ENCODE results near the gene WNT8B. TPM values are rescaled to one million over a fixed set of nuclear protein-coding genes. Genes with fewer than 3 reads are reported as not detected.

WNT8B gene
- total and polyA plus RNA-seq, 10 of the 15 experiments (the other 5 are each of a cell fraction or from before 2014, with no cell fraction given): not detected

DNA sequence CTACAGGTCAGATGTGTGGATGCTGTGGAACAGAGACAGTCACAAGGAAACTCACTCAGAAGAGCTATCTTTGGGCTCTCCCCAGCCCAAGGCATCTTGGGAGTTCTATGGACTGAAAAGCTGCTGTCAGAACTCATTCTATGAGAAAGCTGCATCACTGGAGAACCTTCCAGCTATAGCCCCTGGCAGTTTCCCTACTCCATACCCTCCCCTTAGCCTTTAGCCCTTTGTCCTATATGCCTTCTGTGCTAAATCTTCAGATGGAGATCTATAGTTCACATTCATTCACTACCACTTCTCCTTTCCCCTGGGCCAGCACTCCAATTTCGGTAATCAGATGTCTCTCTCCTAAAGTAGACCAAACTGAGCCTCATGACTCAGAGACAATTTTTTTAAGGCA, 6.9 kb downstream of the WNT8B start:
- BruUV-seq (replicated peaks): no TSS peak
- TF ChIP-seq ZNF207 (IDR thresholded peaks at IDR 0.05; ENCODE audit: borderline replicate concordance): no peak
- no peak for TF ChIP-seq BMI1 (IDR thresholded peaks at IDR 0.05; ENCODE audit: borderline replicate concordance)
- TF ChIP-seq NFIC (IDR thresholded peaks at IDR 0.05; ENCODE audit: low read depth, low read length): no peak
- TF ChIP-seq, protein P1, sequence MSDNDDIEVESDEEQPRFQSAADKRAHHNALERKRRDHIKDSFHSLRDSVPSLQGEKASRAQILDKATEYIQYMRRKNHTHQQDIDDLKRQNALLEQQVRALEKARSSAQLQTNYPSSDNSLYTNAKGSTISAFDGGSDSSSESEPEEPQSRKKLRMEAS (IDR thresholded peaks at IDR 0.05; ENCODE audit: low read depth, low read length): no peak
- TF ChIP-seq TCF12 (IDR thresholded peaks at IDR 0.05; ENCODE audit: low read depth, low read length): no peak
- no peak for TF ChIP-seq BCL11A (IDR thresholded peaks at IDR 0.05; ENCODE audit: low read depth, low read length)
- no peak for TF ChIP-seq NFYA (IDR thresholded peaks at IDR 0.05; ENCODE audit: borderline replicate concordance, low read depth, low read length)
- no peak for TF ChIP-seq RAD21 (IDR thresholded peaks at IDR 0.05; ENCODE audit: insufficient read depth, low read depth, low read length)
- TF ChIP-seq TAF1 (IDR thresholded peaks at IDR 0.05; ENCODE audit: borderline replicate concordance, low read depth, low read length): no peak
- TF ChIP-seq TBL1XR1 (IDR thresholded peaks at IDR 0.05; ENCODE audit: low read depth, low read length): no peak
- TF ChIP-seq, protein P2, sequence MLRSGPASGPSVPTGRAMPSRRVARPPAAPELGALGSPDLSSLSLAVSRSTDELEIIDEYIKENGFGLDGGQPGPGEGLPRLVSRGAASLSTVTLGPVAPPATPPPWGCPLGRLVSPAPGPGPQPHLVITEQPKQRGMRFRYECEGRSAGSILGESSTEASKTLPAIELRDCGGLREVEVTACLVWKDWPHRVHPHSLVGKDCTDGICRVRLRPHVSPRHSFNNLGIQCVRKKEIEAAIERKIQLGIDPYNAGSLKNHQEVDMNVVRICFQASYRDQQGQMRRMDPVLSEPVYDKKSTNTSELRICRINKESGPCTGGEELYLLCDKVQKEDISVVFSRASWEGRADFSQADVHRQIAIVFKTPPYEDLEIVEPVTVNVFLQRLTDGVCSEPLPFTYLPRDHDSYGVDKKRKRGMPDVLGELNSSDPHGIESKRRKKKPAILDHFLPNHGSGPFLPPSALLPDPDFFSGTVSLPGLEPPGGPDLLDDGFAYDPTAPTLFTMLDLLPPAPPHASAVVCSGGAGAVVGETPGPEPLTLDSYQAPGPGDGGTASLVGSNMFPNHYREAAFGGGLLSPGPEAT (IDR thresholded peaks at IDR 0.05; ENCODE audit: low read depth): no peak
- no peak for TF ChIP-seq MTA3 (IDR thresholded peaks at IDR 0.05; ENCODE audit: borderline replicate concordance, low read length)
- TF ChIP-seq, protein P3, sequence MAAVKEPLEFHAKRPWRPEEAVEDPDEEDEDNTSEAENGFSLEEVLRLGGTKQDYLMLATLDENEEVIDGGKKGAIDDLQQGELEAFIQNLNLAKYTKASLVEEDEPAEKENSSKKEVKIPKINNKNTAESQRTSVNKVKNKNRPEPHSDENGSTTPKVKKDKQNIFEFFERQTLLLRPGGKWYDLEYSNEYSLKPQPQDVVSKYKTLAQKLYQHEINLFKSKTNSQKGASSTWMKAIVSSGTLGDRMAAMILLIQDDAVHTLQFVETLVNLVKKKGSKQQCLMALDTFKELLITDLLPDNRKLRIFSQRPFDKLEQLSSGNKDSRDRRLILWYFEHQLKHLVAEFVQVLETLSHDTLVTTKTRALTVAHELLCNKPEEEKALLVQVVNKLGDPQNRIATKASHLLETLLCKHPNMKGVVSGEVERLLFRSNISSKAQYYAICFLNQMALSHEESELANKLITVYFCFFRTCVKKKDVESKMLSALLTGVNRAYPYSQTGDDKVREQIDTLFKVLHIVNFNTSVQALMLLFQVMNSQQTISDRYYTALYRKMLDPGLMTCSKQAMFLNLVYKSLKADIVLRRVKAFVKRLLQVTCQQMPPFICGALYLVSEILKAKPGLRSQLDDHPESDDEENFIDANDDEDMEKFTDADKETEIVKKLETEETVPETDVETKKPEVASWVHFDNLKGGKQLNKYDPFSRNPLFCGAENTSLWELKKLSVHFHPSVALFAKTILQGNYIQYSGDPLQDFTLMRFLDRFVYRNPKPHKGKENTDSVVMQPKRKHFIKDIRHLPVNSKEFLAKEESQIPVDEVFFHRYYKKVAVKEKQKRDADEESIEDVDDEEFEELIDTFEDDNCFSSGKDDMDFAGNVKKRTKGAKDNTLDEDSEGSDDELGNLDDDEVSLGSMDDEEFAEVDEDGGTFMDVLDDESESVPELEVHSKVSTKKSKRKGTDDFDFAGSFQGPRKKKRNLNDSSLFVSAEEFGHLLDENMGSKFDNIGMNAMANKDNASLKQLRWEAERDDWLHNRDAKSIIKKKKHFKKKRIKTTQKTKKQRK (IDR thresholded peaks at IDR 0.05; ENCODE audit: low read depth, low read length): no peak
- TF ChIP-seq NR2C1 (IDR thresholded peaks at IDR 0.05): no peak
- no peak for TF ChIP-seq BHLHE40 (IDR thresholded peaks at IDR 0.05; ENCODE audit: borderline replicate concordance in 1 of 2, low read depth in 2 of 2, low read length in 1 of 2)
- TF ChIP-seq HDAC6 (IDR thresholded peaks at IDR 0.05; ENCODE audit: unreplicated experiment): no peak
- no peak for TF ChIP-seq NR2C2 (IDR thresholded peaks at IDR 0.05; ENCODE audit: borderline replicate concordance, control insufficient read depth, insufficient read length, low read depth)
- TF ChIP-seq SMAD1 (IDR thresholded peaks at IDR 0.05; ENCODE audit: low read depth, partially characterized antibody): no peak

More for the DNA sequence above, 6.9 kb downstream of the WNT8B start:
- ATAC-seq: no peak
- SMC1A ChIA-PET (ENCODE audit: uncharacterized antibody, unreplicated experiment): interaction anchor here (1.2 kb wide), 1 partner anchor 11 kb away, joined by 5 read pairs; no protein-coding TSS in a partner anchor
- CTCF ChIA-PET: interaction anchor here (0.6 to 2.5 kb wide), 4 partner anchors 13 to 127 kb away, joined by 3 to 13 read pairs (median 4); no protein-coding TSS in a partner anchor
- POLR2A ChIA-PET: interaction anchor here (0.5 kb wide), 1 partner anchor 415 kb away, joined by 3 read pairs; no protein-coding TSS in a partner anchor
- Histone ChIP-seq H3K27me3 (replicated peaks in 1 of 2; ENCODE audit: control insufficient read depth in 2 of 2, insufficient read depth in 2 of 2, low read length in 1 of 2) (no peaks in the 10 kb centered on the region; a peak in 1 of 4 replicates), H3K9ac (ENCODE audit: control insufficient read depth, insufficient read depth, low read length) (no peak overlapping the region), H4K20me1 (ENCODE audit: control insufficient read depth, insufficient read depth) (no peaks in the 10 kb centered on the region), H3K9me3 (replicated peaks; ENCODE audit: control insufficient read depth, insufficient read depth, low read length) (no peaks in the 10 kb centered on the region), H3K36me3 (ENCODE audit: control insufficient read depth in 2 of 2, insufficient read depth in 2 of 2, low read length in 1 of 2) (no peaks in the 10 kb centered on the region), H3K27ac (ENCODE audit: control insufficient read depth, insufficient read depth) (no peak overlapping the region), H3K4me3 (no peak overlapping the region), H3K4me1 (ENCODE audit: control insufficient read depth, insufficient read depth, low read length) (no peaks in the 10 kb centered on the region), H3K4me2 (ENCODE audit: control insufficient read depth, insufficient read depth) (no peak overlapping the region), H2AFZ (ENCODE audit: control insufficient read depth, low read depth, low read length) (no peak overlapping the region), H3K79me2 (ENCODE audit: control insufficient read depth, insufficient read depth, low read length) (no peaks in the 10 kb centered on the region)
- 85% methylated on average over 1 of the region's 1 CpG for WGBS (ENCODE audit: insufficient coverage, insufficient replicate concordance, low lambda C conversion rate, missing lambda C conversion rate)
- FAIRE-seq: no peak
- intact Hi-C loops (cut with micrococcal nuclease; ENCODE audit: unreplicated experiment): no loop called here
- in situ Hi-C loops (cut with MboI): no loop called here
- DNase-seq (ENCODE audit: low read depth, low spot score): no peak
- RAD21 ChIA-PET (ENCODE audit: unreplicated experiment): no interaction called here

Data from GM12878 (cell line).